CD4-positive, alpha-beta T cell treated with Interleukin-17A for 4 hours (primary cell): ENCODE results near the gene HPS5.
"Not testable (repeated sequence)": the region's sequence is repeated elsewhere in the genome, so short reads cannot be mapped to it uniquely, and the experiment has no call there.

Source experiments
- DNase-seq: peaks from one replicate; pipeline ENCODE4 v3.0.0-alpha.2; 2020; ENCODE audit warnings: mixed read lengths

Gene HPS5, protein sequence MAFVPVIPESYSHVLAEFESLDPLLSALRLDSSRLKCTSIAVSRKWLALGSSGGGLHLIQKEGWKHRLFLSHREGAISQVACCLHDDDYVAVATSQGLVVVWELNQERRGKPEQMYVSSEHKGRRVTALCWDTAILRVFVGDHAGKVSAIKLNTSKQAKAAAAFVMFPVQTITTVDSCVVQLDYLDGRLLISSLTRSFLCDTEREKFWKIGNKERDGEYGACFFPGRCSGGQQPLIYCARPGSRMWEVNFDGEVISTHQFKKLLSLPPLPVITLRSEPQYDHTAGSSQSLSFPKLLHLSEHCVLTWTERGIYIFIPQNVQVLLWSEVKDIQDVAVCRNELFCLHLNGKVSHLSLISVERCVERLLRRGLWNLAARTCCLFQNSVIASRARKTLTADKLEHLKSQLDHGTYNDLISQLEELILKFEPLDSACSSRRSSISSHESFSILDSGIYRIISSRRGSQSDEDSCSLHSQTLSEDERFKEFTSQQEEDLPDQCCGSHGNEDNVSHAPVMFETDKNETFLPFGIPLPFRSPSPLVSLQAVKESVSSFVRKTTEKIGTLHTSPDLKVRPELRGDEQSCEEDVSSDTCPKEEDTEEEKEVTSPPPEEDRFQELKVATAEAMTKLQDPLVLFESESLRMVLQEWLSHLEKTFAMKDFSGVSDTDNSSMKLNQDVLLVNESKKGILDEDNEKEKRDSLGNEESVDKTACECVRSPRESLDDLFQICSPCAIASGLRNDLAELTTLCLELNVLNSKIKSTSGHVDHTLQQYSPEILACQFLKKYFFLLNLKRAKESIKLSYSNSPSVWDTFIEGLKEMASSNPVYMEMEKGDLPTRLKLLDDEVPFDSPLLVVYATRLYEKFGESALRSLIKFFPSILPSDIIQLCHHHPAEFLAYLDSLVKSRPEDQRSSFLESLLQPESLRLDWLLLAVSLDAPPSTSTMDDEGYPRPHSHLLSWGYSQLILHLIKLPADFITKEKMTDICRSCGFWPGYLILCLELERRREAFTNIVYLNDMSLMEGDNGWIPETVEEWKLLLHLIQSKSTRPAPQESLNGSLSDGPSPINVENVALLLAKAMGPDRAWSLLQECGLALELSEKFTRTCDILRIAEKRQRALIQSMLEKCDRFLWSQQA

DNA sequence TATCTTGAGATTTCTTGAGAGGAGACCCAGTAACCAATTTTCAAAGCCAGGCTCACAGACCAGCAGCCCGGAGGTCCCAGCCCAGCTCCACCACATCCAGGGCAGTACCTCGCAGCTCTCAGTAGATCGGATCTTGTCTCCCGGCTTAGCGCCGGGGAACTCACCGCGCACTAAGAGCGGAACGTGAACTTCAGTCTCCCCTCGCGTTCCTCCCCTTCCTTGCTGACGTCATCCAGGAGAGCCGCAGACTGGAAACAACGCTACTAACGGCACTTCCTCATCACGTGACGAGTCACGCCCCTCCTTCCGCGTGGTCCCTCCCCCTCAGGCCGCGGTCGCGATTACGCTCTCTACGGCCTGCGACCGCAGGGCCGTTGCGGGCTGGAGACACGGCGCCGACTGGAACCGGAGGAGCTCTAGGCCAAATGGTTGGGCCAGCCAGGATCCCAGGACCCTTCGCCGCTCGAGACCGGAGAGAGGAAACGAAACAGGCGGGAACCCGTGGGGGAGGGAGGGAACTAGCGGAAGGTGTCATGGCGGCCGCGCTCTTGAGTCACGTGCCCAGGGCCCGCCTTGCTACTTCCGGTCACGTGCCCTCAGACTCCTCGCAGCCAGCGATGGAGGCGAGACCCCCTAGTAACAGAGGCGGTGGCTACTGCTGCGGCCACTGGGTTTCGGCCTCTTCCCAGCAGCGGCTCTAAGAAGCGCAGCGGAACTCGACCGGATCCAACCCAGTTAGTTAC is at the start of gene HPS5, which contains the start of gene GTF2H1:
Gene HPS5 (minus strand): TSS at position 172 of the 743 bp plus-strand sequence. CDS start 4,282 bp downstream, outside the sequence.
Gene GTF2H1 (plus strand): TSS at position 599 of the 743 bp plus-strand sequence. CDS start 10,508 bp downstream, outside the sequence.
- DNase-seq = peak; percentile 96

- no peak for DNase-seq
Measured at GRCh38 chr11:18371279-18371678, 49.3 kb upstream of the HPS5 start.

- DNase-seq = no peak
Measured at GRCh38 chr11:18369398-18369797, 47.5 kb upstream of the HPS5 start.

- no peak for DNase-seq
Measured at GRCh38 chr11:18368221-18368620, 46.3 kb upstream of the HPS5 start.

DNA sequence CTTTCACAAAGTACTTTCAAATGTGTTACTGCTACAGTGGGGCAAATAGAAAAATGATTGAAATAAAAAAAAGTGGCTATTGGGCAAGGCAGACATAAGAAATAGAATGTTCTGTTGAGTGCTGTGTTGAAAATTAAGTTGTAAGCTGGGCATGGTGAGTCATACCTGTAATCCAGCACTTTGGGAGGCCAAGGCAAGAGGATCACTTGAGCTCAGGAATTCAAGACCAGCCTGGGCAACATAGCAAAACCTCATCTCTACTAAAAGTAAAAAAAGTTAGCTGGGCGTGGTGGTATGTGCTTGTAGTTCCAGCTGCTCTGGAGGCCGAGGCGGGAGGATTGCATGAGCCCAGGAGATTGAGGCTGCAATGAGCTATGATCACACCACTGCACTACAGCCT is 45.5 kb upstream of the HPS5 start:
- no peak for DNase-seq

- no peak for DNase-seq
Measured at GRCh38 chr11:18366286-18366685, 44.3 kb upstream of the HPS5 start.

DNA sequence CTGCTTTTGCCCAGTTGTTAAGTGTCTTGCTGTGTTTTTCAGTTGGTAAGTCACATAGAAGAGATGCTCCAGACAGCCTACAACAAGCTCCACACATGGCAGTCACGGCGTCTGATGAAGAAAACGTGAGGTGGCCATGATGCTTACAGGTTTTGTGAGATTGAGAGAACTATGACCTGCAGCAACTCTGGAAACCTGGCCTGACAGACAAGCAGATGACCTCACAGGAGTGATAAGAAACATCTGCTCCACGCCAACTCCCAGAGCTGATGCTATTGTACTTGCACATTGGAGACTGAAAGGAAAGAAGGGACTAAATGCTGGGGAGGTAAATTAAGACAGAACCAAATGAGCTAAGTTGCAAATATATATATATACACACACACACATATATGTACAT is 43.8 kb upstream of the HPS5 start:
- no peak for DNase-seq

DNA sequence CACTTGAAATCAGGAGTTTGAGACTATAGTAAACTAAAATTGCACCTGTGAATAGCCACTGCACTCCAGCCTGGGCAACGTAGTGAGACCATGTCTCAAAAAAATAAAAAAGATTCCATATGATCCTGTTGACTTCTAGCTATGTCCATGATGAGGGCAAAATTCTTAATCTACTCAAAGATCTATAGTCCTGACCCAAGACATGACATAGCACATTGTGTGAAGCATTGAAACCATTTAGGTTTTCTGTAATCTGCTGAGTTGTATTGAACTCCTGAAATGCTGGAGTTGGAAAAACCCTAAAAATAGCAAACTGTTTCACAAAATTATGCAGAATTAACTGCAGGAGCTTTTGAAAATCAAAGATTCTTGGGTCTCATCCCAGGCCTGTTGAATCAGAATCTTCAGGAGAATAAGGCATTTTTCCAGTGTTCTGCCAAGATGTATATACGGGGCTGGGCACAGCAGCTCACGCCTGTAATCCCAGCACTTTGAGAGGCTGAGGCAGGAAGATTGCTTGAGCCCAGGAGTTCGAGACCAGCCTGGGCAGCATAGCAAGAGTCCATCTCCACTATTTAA is 42.6 kb upstream of the HPS5 start:
- DNase-seq = no peak

- no peak for DNase-seq
Measured at GRCh38 chr11:18361154-18361553, 39.2 kb upstream of the HPS5 start.

- DNase-seq = no peak
Measured at GRCh38 chr11:18358646-18359045, 36.7 kb upstream of the HPS5 start.

DNA sequence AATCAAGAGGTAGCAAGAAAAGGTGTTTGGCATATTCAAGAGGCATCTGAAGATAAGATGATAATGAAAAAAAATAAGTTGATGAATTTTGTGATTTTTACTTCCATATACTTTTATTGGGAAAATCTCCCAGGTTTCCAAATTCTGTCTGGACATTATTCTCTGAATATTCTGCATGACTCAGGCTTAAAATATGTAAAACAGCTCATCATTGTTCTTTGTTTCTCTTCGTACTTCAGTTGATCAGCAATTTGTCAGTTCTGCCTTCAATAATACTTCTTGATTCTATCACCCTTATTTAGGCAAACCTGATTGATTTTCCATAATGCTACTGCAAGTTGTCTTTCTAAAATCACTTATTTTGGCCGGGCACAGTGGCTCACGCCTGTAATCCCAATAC is 30.6 kb upstream of the HPS5 start:
- DNase-seq = no peak

GRCh38 chr11:18347471-18348125 is 25.7 kb upstream of the HPS5 start:
- DNase-seq = no peak

- DNase-seq = no peak
Measured at GRCh38 chr11:18332891-18333290, 11.0 kb upstream of the HPS5 start.

GRCh38 chr11:18332302-18332701 is 10.4 kb upstream of the HPS5 start:
- DNase-seq = peak; percentile 8

DNA sequence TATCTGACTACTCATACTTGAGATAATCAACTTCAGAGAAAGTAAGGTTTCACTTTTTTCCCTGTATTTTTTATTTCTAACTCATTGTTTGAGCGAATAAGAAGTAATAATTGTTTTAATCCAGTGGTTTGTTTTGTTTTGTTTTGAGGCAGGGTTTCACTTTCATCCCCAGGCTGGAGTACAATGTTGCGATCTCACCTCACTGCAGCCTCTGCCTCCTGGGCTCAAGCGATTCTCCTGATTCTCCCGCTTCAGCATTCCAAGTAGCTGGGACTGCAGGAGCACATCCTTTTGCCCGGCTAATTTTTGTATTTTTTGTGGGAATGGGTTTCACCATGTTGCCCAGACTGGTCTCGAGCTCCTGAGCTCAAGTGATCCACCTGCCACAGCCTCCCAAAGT is 9.0 kb upstream of the HPS5 start:
- no peak for DNase-seq

DNA sequence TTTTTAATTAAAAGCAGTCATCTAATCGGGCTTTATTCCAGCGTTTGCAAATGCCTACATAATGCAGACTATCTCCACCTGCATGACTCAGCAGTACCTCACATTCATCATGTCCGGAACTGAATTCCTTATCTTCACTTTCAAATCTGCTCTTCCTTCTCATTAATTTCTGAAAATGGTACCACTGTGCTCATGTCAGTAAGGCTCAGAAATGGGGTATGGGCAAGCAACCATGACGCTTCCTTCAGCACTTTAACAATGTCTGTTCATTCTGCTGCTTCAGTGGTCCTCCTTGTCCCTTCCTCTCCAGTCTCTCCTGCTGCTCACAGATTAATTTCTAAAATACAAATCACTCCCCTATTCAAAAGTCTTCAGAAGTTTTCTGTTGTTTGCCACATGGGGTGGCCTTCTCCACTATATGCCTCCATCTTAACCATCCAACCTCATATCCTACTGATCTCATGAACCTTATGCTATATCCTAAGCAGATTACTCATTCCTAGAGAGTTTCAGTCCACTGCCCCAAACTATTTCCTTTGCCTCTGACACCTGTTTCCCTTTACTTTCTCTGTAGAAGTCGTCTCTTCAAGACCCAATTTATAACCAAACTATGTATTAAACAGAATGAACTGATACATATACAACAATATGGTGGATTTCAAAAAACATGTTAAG is 7.4 kb upstream of the HPS5 start:
- DNase-seq = no peak

GRCh38 chr11:18324381-18324780 is 2.4 kb upstream of the HPS5 start:
- DNase-seq = no peak

DNA sequence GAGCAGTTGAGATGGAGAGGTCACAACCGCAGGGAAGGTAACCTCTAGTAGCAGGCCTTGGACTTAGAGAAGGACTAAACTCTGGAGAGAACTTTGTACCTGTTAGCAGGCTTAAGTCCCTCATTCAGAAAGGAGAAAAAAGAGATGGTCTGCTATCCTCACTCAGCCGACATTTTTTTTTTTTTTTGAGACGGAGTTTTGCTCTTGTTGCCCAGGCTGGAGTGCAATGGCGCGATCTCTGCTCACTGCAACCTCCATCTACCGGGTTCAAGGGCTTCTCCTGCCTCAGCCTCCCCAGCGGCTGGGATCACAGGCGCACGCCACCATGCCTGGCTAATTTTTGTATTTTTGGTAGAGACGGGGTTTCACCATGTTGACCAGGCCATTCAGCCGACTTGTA is 1.9 kb upstream of the HPS5 start:
- DNase-seq = not testable (repeated sequence)

DNA sequence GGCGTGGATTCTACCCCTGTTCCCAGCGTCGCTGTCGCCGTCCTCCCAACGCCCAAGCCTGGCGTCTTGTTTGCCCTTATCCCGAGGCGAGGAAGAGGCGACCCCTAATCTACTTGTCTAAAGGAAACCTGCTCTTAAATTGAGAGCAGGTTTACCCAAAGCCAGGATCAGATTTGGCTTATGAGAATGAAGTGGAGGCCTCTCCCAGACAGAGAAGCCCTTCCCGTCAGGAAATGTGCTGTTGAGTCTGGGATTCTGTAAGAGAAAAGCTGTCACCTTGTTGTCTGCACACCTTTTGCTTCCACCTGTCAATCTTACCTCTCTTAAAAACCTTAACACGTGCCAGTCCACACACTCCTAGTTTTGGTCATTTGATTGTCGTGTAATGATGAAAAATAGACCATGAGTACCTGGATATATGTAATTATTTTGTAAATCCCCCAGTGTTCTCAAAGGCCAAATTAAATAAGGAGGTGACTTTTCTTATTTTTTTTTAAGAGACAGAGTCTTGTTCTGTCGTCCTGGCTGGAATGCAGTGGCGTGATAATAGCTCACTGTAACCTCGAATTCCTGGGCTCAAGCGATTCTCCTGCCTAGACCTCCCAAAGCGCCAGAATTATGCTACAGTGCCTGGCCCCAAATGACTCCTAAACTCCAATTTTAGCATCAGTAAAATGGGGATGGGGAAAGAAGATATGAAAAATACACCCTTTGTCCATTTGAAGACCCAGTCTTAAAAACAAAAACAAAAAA is 1.1 kb upstream of the HPS5 start:
- no peak for DNase-seq

DNA sequence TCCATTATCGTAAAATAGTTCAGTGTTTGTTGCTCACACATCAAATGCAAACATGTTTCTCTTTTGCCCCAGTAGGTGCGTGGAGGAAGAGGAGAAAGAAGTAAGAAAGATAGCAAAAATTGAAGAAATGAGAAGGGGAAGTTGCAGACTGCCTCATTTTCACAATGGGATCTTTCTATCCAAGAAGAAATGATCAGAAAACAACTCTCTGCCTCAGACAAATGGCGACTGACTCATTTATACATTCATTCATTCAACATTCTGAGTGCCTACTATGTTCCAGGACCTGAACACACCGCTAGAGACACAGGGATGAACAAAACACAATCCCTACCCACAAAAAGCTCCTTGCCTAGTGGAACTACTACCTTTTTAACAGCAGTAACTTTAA is 367 bp downstream of the HPS5 start:
- no peak for DNase-seq
